Activated CD8-positive, alpha-beta memory T cell treated with anti-CD3 and anti-CD28 coated beads, Interleukin-2, amount 10 ng/mL, durations not matched to agents 7 days and 5 days (primary cell): Measurements from ENCODE around the gene ABI1. TPM values are rescaled to one million over a fixed set of nuclear protein-coding genes. Genes with fewer than 3 reads are reported as not detected.

Source experiments
- ATAC-seq: fragments of 150-1000 bp; cut with Tn5 transposase; one replicate; pipeline ENCODE4 v1.10.0; 2021; ENCODE audit warnings: moderate library complexity
- CTCF ChIA-PET: fragments of 350-600 bp; sonication (Branson Sonifier 250); formaldehyde crosslinking; loops from one replicate; lab custom pipeline; 2021; ENCODE audit warnings: antibody characterized with exemption; lab: Charles Lee
- DNase-seq: peaks from one replicate; pipeline ENCODE4 v3.0.0-alpha.2; 2020
- H3K27ac Mint-ChIP-seq: one replicate; pipeline ENCODE4 v1.8.0; 2021; ENCODE audit warnings: mild to moderate bottlenecking, mixed read lengths
- H3K27me3 Mint-ChIP-seq: one replicate; pipeline ENCODE4 v1.8.0; 2021; ENCODE audit warnings: mixed read lengths
- H3K36me3 Mint-ChIP-seq: one replicate; pipeline ENCODE4 v1.8.0; 2021; ENCODE audit warnings: mild to moderate bottlenecking, mixed read lengths
- H3K4me1 Mint-ChIP-seq: one replicate; pipeline ENCODE4 v1.8.0; 2021; ENCODE audit warnings: mixed read lengths
- H3K4me3 Mint-ChIP-seq: one replicate; pipeline ENCODE4 v1.8.0; 2021; ENCODE audit warnings: mild to moderate bottlenecking, moderate library complexity, mixed read lengths
- H3K9me3 Mint-ChIP-seq: one replicate; pipeline ENCODE4 v1.8.0; 2022; ENCODE audit warnings: low read depth, mixed read lengths
- total RNA-seq, 2 experiments: library from RNA; stranded (reverse); gene quantifications; one replicate each; pipeline ENCODE4 v1.2.3, GENCODE V29; 2021

Gene ABI1
- total RNA-seq, 2 experiments from 2014 or later, result 55.1 to 55.4 TPM

DNA sequence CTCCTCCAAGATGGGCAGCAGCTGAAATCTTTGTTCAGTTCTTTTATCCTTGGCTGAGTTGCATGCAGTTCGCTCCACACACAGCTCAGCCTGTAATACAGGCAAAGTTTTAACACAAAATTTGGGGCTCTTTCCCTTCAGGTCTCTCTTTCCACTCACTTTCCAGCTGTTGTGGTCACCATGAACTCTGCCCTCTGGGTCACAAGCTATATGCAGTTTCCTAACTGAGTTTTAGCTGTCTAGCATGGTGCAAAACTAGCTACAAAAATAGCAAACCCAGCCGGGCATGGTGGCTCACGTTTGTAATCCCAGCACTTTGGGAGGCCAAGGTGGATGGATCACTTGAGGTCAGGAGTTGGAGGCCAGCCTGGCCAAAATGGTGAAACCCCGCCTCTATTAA lies 53.2 kb downstream of the ABI1 start:
- CTCF ChIA-PET, result no interaction called here
- Mint-ChIP-seq H3K9me3 (no peaks in the 10 kb centered on the region), H3K27ac (peak overlapping the region; percentile 15), H3K4me3 (no peak overlapping the region), H3K27me3 (no peaks in the 10 kb centered on the region), H3K36me3 (peaks cover 27% of the 10 kb centered on the region), H3K4me1 (peaks cover 38% of the 10 kb centered on the region)
- DNase-seq (no peak), ATAC-seq (no peak)

GRCh38 chr10:26806557-26806956 lies 54.2 kb downstream of the ABI1 start:
- ATAC-seq, result peak; percentile 64
- H3K4me1 Mint-ChIP-seq, result peaks cover 43% of the 10 kb centered on the region
- DNase-seq, result no peak
- no peaks in the 10 kb centered on the region for H3K27me3 Mint-ChIP-seq
- no peak overlapping the region for H3K4me3 Mint-ChIP-seq
- CTCF ChIA-PET, result interaction anchor here (1.2 to 2.2 kb wide), 3 partner anchors 8 to 80 kb away, joined by 3 to 5 read pairs (median 3); no protein-coding TSS in a partner anchor
- H3K36me3 Mint-ChIP-seq, result peaks cover 21% of the 10 kb centered on the region
- H3K9me3 Mint-ChIP-seq, result no peaks in the 10 kb centered on the region
- no peak overlapping the region for H3K27ac Mint-ChIP-seq

DNA sequence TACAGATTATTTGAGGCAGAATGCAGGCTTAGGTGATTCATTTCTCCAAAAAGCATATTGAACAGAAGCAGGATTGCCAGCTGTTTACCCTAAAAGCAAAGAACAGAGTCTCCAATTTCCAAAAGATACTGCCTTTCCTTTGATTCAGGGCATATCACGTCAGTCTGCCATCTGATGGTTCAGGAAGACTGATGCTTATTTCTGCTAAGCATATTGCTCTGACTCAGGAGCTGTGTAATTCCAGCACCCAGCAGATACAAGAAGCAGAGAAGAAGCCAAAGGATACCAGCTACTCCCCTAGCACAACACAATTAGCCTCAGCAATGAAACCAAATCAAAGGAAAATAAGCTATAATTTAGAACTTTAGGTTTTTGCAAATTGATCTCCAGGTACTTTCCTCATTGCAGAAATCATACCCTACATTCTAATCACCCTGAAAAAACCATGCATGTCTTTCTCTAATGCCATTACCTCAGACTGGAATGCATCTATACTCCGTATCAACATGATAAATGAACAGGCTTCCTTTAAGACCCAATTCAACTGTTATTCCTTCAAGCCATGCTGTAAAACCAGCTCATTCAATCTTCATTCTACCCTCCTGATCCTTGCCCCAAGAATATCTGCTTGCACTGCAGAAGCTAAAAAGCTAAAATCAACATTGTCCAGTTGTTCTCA lies 55.1 kb downstream of the ABI1 start:
- Mint-ChIP-seq H3K4me1 (peaks cover 43% of the 10 kb centered on the region), H3K27me3 (no peaks in the 10 kb centered on the region), H3K27ac (no peak overlapping the region), H3K9me3 (no peaks in the 10 kb centered on the region), H3K4me3 (no peak overlapping the region), H3K36me3 (peaks cover 26% of the 10 kb centered on the region)
- no peak for DNase-seq
- CTCF ChIA-PET, result interaction anchor here (1.2 to 2.2 kb wide), 4 partner anchors 9 to 80 kb away, joined by 3 to 5 read pairs (median 3); no protein-coding TSS in a partner anchor
- no peak for ATAC-seq

GRCh38 chr10:26804418-26805393 lies 56.1 kb downstream of the ABI1 start:
- Mint-ChIP-seq H3K27me3 (no peaks in the 10 kb centered on the region), H3K4me3 (no peak overlapping the region), H3K4me1 (peaks cover 43% of the 10 kb centered on the region), H3K36me3 (peaks cover 33% of the 10 kb centered on the region), H3K9me3 (no peaks in the 10 kb centered on the region), H3K27ac (no peak overlapping the region)
- no peak for ATAC-seq
- CTCF ChIA-PET, result interaction anchor here (1.2 to 2.2 kb wide), 2 partner anchors 10 to 14 kb away, joined by 3 to 5 read pairs; no protein-coding TSS in a partner anchor
- no peak for DNase-seq

DNA sequence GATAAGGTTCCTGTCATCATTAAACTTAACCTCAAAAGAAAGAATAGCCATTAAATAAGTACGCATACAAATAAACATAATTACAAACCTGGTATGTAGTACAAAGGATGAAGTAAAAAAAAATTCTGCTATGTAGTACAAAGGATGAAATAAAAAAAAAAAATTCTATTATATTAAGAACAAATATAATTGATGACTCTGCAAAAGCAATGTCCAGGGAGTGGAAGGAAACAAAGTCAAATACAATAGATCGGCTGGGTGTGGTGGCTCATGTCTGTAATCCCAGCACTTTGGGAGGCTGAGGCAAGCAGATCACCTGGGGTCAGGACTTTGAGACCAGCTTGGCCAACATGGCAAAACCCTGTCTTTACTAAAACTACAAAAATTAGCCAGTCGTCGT lies 56.9 kb downstream of the ABI1 start:
- H3K4me3 Mint-ChIP-seq, result no peak overlapping the region
- no peaks in the 10 kb centered on the region for H3K9me3 Mint-ChIP-seq
- ATAC-seq (no peak), DNase-seq (no peak)
- no peaks in the 10 kb centered on the region for H3K27me3 Mint-ChIP-seq
- CTCF ChIA-PET, result no interaction called here
- no peak overlapping the region for H3K27ac Mint-ChIP-seq
- H3K4me1 Mint-ChIP-seq, result peaks cover 44% of the 10 kb centered on the region
- H3K36me3 Mint-ChIP-seq, result peaks cover 33% of the 10 kb centered on the region

- Mint-ChIP-seq H3K4me1 (peaks cover 45% of the 10 kb centered on the region), H3K36me3 (peaks cover 38% of the 10 kb centered on the region), H3K27ac (no peak overlapping the region), H3K4me3 (no peak overlapping the region), H3K27me3 (no peaks in the 10 kb centered on the region), H3K9me3 (peaks cover under 1% of the 10 kb centered on the region)
- CTCF ChIA-PET, result interaction anchor here (1.4 kb wide), 1 partner anchor 76 kb away, joined by 4 read pairs; no protein-coding TSS in a partner anchor
- ATAC-seq (no peak), DNase-seq (no peak)
Measured at GRCh38 chr10:26802527-26802926, 58.2 kb downstream of the ABI1 start.

DNA sequence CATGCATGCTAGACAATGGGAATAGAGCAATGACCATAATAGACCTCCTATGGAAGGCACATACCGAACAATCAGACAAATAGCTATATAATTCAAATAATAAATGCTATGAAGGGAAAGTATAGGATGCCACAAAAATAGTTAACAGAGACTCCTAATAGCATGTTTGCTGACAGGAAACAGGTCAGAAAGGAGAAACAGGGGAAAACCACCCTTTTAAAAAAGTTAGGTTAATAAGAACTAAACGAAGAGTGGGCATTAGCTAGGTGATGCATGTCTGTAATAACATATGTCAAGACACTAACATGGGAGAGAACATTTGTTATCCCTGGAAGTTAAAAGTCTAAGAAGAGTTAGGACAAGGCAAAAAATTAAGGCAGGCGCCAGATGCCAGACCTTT lies 58.9 kb downstream of the ABI1 start:
- peaks cover 38% of the 10 kb centered on the region for H3K4me1 Mint-ChIP-seq
- H3K9me3 Mint-ChIP-seq, result peaks cover 4% of the 10 kb centered on the region

GRCh38 chr10:26801274-26801673 lies 59.5 kb downstream of the ABI1 start:
- Mint-ChIP-seq H3K27ac (no peak overlapping the region), H3K4me3 (no peak overlapping the region), H3K27me3 (no peaks in the 10 kb centered on the region), H3K4me1 (peaks cover 32% of the 10 kb centered on the region), H3K36me3 (peaks cover 36% of the 10 kb centered on the region), H3K9me3 (peaks cover 4% of the 10 kb centered on the region)
- ATAC-seq (no peak), DNase-seq (no peak)
- CTCF ChIA-PET, result interaction anchor here (1.4 kb wide), 1 partner anchor 75 kb away, joined by 4 read pairs; no protein-coding TSS in a partner anchor

More for the DNA sequence above, 58.9 kb downstream of the ABI1 start:
- CTCF ChIA-PET, result interaction anchor here (1.4 kb wide), 1 partner anchor 76 kb away, joined by 4 read pairs; no protein-coding TSS in a partner anchor
- DNase-seq (no peak), ATAC-seq (no peak)
- no peaks in the 10 kb centered on the region for H3K27me3 Mint-ChIP-seq
- no peak overlapping the region for H3K4me3 Mint-ChIP-seq
- no peak overlapping the region for H3K27ac Mint-ChIP-seq
- H3K36me3 Mint-ChIP-seq, result peaks cover 38% of the 10 kb centered on the region

DNA sequence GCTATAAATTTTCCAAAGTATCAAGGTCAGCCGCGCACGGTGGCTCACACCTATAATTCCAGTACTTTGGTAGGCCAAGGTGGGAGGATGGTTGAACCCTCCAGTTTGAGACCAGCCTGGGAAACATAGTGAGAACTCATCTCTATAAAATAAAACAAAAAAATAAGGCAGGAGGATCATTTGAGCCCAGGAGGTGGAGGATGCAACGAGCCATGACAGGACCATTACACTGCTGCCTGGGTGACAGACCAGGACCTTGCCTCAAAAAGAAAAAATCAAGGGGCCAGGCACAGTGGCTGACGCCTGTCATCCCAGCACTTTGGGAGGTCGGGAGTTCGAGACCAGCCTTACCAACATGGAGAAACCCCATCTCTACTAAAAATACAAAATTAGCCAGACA lies 60.3 kb downstream of the ABI1 start:
- DNase-seq, result no peak
- Mint-ChIP-seq H3K27me3 (no peaks in the 10 kb centered on the region), H3K9me3 (peaks cover 5% of the 10 kb centered on the region), H3K4me3 (no peak overlapping the region), H3K36me3 (peaks cover 40% of the 10 kb centered on the region), H3K4me1 (peaks cover 24% of the 10 kb centered on the region), H3K27ac (no peak overlapping the region)
- ATAC-seq, result no peak
- CTCF ChIA-PET, result no interaction called here

GRCh38 chr10:26799342-26799741 lies 61.4 kb downstream of the ABI1 start:
- H3K36me3 Mint-ChIP-seq, result peaks cover 45% of the 10 kb centered on the region
- CTCF ChIA-PET, result interaction anchor here (0.9 kb wide), 1 partner anchor 12 kb away, joined by 3 read pairs; no protein-coding TSS in a partner anchor
- no peaks in the 10 kb centered on the region for H3K27me3 Mint-ChIP-seq
- ATAC-seq (no peak), DNase-seq (no peak)
- H3K9me3 Mint-ChIP-seq, result peaks cover 8% of the 10 kb centered on the region
- H3K27ac Mint-ChIP-seq, result no peak overlapping the region
- H3K4me3 Mint-ChIP-seq, result no peak overlapping the region
- H3K4me1 Mint-ChIP-seq, result peaks cover 16% of the 10 kb centered on the region

DNA sequence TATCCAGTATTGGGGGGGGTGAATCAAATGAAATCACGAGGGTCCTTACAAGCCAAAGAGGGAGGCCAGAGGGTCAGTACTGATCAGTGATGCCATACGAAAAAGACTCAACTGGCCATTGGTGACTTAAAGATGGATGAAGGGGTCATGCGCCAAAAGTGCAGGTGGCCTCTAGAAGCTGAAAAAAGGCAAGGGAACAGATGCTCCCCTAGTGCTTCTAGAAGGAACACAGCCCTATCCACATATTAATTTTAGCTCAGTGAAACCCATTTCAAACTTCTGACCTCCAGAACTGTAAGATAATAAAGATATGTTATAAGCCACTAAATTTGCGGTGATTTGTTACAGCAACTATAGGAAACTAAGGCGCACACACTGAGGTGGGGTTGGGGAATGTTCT lies 62.5 kb downstream of the ABI1 start:
- H3K4me1 Mint-ChIP-seq, result peaks cover 16% of the 10 kb centered on the region
- DNase-seq, result no peak
- H3K9me3 Mint-ChIP-seq, result peaks cover 8% of the 10 kb centered on the region
- CTCF ChIA-PET, result no interaction called here
- no peak overlapping the region for H3K4me3 Mint-ChIP-seq
- no peak overlapping the region for H3K27ac Mint-ChIP-seq
- peaks cover 45% of the 10 kb centered on the region for H3K36me3 Mint-ChIP-seq
- no peak for ATAC-seq
- H3K27me3 Mint-ChIP-seq, result no peaks in the 10 kb centered on the region

- CTCF ChIA-PET, result interaction anchor here (0.9 kb wide), 1 partner anchor 72 kb away, joined by 3 read pairs; no protein-coding TSS in a partner anchor
- Mint-ChIP-seq H3K27ac (no peak overlapping the region), H3K9me3 (peaks cover 8% of the 10 kb centered on the region), H3K4me1 (peaks cover 12% of the 10 kb centered on the region), H3K36me3 (peaks cover 41% of the 10 kb centered on the region), H3K4me3 (no peak overlapping the region), H3K27me3 (no peaks in the 10 kb centered on the region)
- DNase-seq (no peak), ATAC-seq (no peak)
Measured at GRCh38 chr10:26797340-26797739, 63.4 kb downstream of the ABI1 start.
